ENCODE data around the gene PLD3. TPM values are rescaled to one million over a fixed set of nuclear protein-coding genes. Genes with fewer than 3 reads are reported as not detected.

PLD3 gene
- total and polyA plus RNA-seq, 2 donors (not counting 3 experiments of a cell fraction or from before 2014, with no cell fraction given) = 166 to 479 TPM

- no peak overlapping the region for H3K27ac ChIP-seq (ENCODE audit: insufficient read depth, low read depth, low read length)
- dilution Hi-C loops (cut with MboI; ENCODE audit: extremely low pct_ligation_motif_present, low sequenced_read_pairs) (no loop called here), intact Hi-C loops (cut with micrococcal nuclease) (loop anchor here (5.0 kb wide), 1 partner anchor 37 kb away; no protein-coding TSS in a partner anchor)
- DNase-seq (ENCODE audit: low read depth, low spot score) (no peak), FAIRE-seq (no peak)
- no peaks in the 10 kb centered on the region for H3K79me2 ChIP-seq (ENCODE audit: control insufficient read depth, insufficient read depth, low read length)
- peak overlapping the region; percentile 94 for H3K4me2 ChIP-seq (ENCODE audit: insufficient read depth, low read length)
- ChIA-PET POLR2A (interaction anchor here (0.7 to 1.1 kb wide), 4 partner anchors 9 to 101 kb away, joined by 3 to 6 read pairs (median 4); partner anchors contain the start of genes BLVRB, C19orf47, PLD3 and SERTAD1), CTCF (interaction anchor here (0.5 to 1.7 kb wide), 9 partner anchors 12 to 1092 kb away, joined by 3 to 5 read pairs (median 3); no protein-coding TSS in a partner anchor)
- H3K9me3 ChIP-seq (replicated peaks; ENCODE audit: control insufficient read depth, insufficient read depth, low read length) = no peaks in the 10 kb centered on the region
- H4K20me1 ChIP-seq (replicated peaks; ENCODE audit: control insufficient read depth, extremely low read depth, insufficient read depth, low read length) = no peaks in the 10 kb centered on the region
- peak overlapping the region; percentile 98 for H2AFZ ChIP-seq (ENCODE audit: low read depth, low read length)
- no peak overlapping the region for H3K4me3 ChIP-seq (replicated peaks in 1 of 3; ENCODE audit: insufficient read depth in 1 of 3, low read depth in 1 of 3, low read length in 3 of 3)
- H3K9me1 ChIP-seq (replicated peaks; ENCODE audit: control insufficient read depth, extremely low read depth, insufficient read depth, low read length) = no peaks in the 10 kb centered on the region
- H3K9ac ChIP-seq (replicated peaks; ENCODE audit: extremely low read depth, insufficient read depth, low read length) = peak overlapping the region; percentile 68
- no peaks in the 10 kb centered on the region for H3K27me3 ChIP-seq (ENCODE audit: control insufficient read depth in 2 of 2, insufficient read depth in 2 of 2, low read length in 2 of 2)
- H3K4me1 ChIP-seq (ENCODE audit: control insufficient read depth, extremely low read depth, insufficient read depth, low read length) = peaks cover 3% of the 10 kb centered on the region
- TF ChIP-seq MAX (IDR thresholded peaks at IDR 0.05; ENCODE audit: insufficient read depth, insufficient read length) = no peak
- no peak for TF ChIP-seq POLR2A (IDR thresholded peaks at IDR 0.05; ENCODE audit: low read depth, low read length)
- no peak for TF ChIP-seq GATA2 (IDR thresholded peaks at IDR 0.05; ENCODE audit: insufficient read depth, insufficient read length, low read depth, low read length)
- TF ChIP-seq POLR2AphosphoS5 (IDR thresholded peaks at IDR 0.05; ENCODE audit: insufficient read depth, low read depth, low read length) = no peak
- TF ChIP-seq MYC (IDR thresholded peaks at IDR 0.05; ENCODE audit: low read depth, low read length) = no peak
- no peak for TF ChIP-seq CTCF (IDR thresholded peaks at IDR 0.05; ENCODE audit: extremely low read depth in 1 of 2, insufficient read depth in 1 of 2, low read depth in 1 of 2, low read length in 2 of 2)
- TF ChIP-seq FOS (IDR thresholded peaks at IDR 0.05; ENCODE audit: borderline replicate concordance, insufficient read depth, low read length) = no peak
- no peak for TF ChIP-seq EZH2 (IDR thresholded peaks at IDR 0.05; ENCODE audit: borderline replicate concordance, low read depth, low read length, severe bottlenecking)
- TF ChIP-seq JUN (IDR thresholded peaks at IDR 0.05; ENCODE audit: borderline replicate concordance, insufficient read depth, insufficient read length, low read depth) = no peak
- peaks cover 0 to 4% of the 10 kb centered on the region in 2 experiments for H3K36me3 ChIP-seq (ENCODE audit: control insufficient read depth in 2 of 2, extremely low read depth in 1 of 2, insufficient read depth in 2 of 2, low read length in 2 of 2)
- no TSS peak for BruUV-seq (replicated peaks)
Measured at GRCh38 chr19:40365010-40365409, 16.5 kb downstream of the PLD3 start.

Measured in endothelial cell of umbilical vein (primary cell).